OCI-M1 (cell line): ENCODE data around the gene APPBP2.
A peak's percentile ranks its signal among the peaks of the same experiment; 100 is the strongest.
"Not testable (repeated sequence)": the region's sequence is repeated elsewhere in the genome, so short reads cannot be mapped to it uniquely, and the experiment has no call there.

Experiments
- DNase-seq: peaks from one replicate; lab custom pipeline; 2025; lab: John Stamatoyannopoulos, UW

APPBP2 gene

DNA sequence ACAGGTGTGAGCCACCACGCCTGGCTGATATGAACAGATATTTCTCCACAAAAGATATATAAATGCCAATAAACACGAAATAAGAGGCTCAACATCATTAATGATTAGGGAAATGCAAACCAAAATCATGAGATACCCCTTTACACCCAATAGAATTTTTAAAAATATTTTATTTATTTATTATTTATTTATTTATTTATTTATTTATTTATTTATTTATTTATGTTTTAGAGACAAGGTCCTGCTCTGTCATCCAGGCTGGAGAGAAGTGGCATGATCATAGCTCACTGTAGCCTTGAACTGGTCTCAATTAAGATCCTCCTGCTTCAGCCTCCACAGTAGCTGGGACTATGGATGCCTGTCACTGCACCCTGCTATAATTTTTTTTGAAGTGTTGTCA is 30.8 kb downstream of the APPBP2 start:
- DNase-seq: no peak

- DNase-seq: no peak
Observed at GRCh38 chr17:60493847-60494321, 32.2 kb downstream of the APPBP2 start.

DNA sequence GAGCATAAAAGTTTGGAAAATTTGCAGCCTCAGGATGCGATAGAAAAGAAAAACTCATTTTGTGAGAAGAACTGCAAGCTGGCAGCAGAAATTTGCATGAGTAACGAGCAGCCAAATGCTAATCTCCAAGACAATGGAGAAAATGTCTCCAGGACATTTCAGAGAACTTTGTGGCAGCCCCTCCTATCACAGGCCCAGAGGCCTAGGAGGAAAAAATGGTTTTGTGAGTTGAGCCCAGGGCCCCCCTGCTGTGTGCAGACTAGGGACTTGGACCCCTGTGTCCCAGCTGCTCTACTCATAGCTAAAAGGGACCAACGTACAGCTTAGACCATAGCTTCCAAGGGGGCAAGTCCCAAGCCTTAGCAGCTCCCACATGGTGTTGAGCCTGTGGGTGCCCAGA is 34.3 kb downstream of the APPBP2 start:
- no peak for DNase-seq

DNA sequence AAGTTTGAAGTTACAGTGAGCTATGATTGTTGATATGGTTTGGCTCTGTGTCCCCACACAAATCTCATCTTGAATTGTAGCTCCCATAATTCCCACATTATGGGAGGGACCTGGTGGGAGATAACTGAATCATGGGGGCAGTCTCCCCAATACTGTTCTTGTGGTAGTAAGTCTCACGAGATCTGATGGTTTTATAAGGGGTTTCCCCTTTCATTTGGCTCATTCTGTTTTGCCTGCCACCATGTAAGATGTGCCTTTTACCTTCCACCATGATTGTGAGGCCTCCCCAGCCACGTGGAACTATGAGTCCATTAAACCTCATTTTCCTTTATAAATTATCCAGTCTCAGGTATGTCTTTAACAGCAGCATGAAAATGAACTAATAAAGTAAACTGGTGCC is 35.4 kb downstream of the APPBP2 start:
- DNase-seq: not testable (repeated sequence)

DNA sequence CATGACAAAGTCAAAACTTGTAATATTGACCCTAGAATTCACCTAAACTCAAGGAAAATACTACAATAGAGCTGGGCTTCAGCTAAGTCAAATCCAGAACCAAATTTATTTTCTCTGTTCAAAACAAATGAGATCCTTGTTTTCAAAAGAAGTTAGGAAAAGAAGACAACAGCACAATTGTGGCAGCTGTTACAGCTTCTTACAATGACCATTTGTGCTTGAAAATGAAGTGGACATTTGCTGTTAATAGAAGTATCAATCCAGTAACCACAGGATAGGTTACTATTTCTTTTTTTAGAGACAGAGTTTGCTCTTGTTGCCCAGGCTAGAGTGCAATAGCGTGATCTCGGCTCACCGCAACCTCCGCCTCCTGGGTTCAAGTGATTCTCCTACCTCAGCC is 44.4 kb downstream of the APPBP2 start:
- DNase-seq: no peak

DNA sequence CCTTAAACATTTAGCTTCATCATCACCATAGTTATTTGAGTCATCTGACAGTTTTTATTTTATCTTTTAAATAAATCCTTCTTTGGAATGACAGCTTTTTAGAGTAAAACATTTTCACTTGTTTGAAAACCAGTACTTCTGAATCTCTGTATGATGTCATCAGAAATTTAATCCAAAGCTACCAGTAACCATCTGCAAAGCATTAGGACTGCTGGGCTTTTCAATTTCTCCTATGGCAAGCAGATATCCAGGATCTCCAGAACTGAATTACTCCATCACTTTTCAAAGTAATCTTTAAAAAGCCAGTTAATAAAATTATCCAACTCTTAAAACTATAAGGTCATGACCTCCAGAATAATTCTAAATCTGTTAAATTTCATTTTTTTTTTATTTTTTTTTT is 52.3 kb downstream of the APPBP2 start:
- DNase-seq: no peak

- DNase-seq: no peak
Observed at GRCh38 chr17:60472449-60472848, 53.6 kb downstream of the APPBP2 start.

- no peak for DNase-seq
Observed at GRCh38 chr17:60471451-60471850, 54.6 kb downstream of the APPBP2 start.

- DNase-seq: no peak
Observed at GRCh38 chr17:60468371-60468770, 57.7 kb downstream of the APPBP2 start.

- DNase-seq: no peak
Observed at GRCh38 chr17:60464343-60464742, 61.7 kb downstream of the APPBP2 start.

- no peak for DNase-seq
Observed at GRCh38 chr17:60463157-60463835, 62.7 kb downstream of the APPBP2 start.

DNA sequence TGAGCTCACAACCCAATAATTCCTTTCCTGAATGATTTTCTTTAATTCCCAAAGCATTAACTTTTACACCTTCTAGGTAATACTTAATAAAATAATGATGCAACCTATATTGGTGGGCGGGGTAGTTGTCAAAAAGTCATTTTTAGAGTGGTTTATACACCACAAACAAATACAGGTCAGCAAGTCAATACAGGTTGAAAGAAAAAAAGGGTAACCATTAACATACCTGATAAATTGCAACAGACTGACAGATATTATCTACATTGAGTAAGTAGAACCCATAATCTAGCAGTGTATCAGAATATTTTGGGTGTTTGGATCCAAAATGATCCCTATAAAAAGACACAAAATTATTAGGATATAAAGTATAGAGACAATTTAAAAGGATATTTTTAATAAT is 64.5 kb downstream of the APPBP2 start:
- DNase-seq: no peak

DNA sequence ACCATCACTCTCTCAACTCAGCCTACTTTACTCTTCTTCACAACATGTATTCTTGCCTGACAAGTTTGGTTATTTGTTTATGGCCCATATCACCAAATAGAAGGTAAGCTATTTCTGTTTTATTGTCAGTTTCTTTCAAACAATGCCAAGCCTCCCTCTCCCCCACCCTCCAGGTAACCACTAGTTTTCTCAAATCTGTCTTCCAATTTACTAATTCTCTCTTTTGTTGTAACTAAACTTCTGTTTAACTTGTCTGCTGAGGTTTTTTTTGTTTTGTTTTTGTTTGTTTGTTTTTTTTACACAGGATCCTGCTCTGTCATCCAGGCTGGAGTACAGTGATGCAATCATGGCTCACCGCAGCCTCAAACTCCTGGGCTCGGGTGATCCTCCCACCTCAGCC is 68.9 kb downstream of the APPBP2 start:
- DNase-seq: no peak

- no peak for DNase-seq
Observed at GRCh38 chr17:60455378-60455777, 70.7 kb downstream of the APPBP2 start.

GRCh38 chr17:60451965-60452364 is 74.1 kb downstream of the APPBP2 start:
- DNase-seq: no peak

DNA sequence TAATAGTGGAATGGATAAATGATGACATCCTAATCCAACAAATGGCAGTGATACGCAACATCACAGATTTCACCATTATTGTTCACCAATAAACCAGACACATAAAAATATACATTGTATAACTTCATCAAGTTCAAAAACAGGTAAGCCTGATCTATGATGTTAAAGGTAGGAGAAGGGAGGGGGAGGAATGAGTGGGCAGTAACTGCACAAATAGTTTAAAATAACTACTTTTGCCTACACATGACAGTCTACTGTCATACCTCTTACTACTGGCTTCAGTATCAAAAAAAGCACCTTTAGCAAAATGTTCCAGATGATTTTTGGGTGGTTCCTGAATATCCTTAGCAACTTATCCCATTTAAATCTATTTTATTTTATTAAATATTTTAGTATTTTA is 75.0 kb downstream of the APPBP2 start:
- DNase-seq: no peak

- DNase-seq: no peak
Observed at GRCh38 chr17:60447375-60447774, 78.7 kb downstream of the APPBP2 start.

GRCh38 chr17:60445144-60445543 is 80.9 kb downstream of the APPBP2 start:
- DNase-seq: no peak

- DNase-seq: no peak
Observed at GRCh38 chr17:60443713-60444112, 82.3 kb downstream of the APPBP2 start.

DNA sequence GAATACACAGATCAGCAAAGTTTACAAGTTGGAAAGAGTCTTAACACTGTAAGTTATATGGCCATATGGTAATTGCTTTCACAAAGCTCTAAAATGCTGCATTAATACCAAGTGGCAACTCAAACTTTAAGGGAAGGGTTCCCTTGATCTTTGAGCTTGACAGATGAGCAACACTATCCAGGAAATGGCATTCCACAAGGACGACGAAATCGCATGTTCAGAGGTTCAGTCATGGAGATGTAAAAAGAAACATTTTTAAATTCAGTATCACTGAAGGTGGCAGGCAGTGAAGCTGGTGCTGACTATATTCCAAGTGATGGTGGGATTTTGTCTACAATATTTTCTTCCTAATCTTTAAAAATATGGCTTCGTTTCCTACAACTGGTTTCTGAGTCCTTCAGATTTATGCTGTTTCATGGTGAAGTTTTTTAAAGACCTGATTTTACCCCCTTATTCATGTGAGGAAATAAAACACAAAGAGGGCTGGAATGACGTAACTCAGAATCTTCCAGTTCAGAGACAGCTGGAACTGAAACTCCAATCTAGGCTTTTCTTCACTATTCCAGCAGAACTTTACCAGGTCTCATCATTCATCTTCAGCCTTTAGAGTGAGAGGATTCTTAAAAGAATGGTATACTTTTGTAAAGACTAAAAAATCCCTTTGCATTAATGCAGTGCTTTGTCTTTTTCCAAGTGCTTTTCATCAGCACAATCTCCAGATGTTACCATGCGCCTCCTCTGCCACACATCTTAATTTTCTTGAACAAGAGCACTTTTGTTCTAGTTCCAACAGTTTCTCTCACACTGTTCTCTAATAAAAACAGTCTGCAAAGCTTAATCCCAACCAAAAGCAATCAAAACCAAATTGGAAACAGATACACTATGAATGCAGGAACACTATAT is 83.5 kb downstream of the APPBP2 start:
- DNase-seq: no peak

- peak; percentile 12 for DNase-seq
Observed at GRCh38 chr17:60439501-60439900, 86.5 kb downstream of the APPBP2 start.

- DNase-seq: no peak
Observed at GRCh38 chr17:60436676-60437075, 89.4 kb downstream of the APPBP2 start.
